Mucosa of gallbladder (tissue), 1 donor: ENCODE results near the gene MACROD2. TPM values are rescaled to one million over a fixed set of nuclear protein-coding genes. Genes with fewer than 3 reads are reported as not detected.
"Not testable (repeated sequence)": the region's sequence is repeated elsewhere in the genome, so short reads cannot be mapped to it uniquely, and the experiment has no call there.

Experiments
- DNase-seq: peaks from one replicate; pipeline ENCODE4 v3.0.0-alpha.2; 2020; ENCODE audit warnings: low spot score
- total RNA-seq: library from RNA; stranded (reverse); gene quantifications from one replicate; pipeline ENCODE4 v1.2.1, GENCODE V29; 2021
- donor health status: DM: no; HTN: no; CAD: no.

MACROD2 gene
- total RNA-seq, 1 donor from 2014 or later: 7.5 TPM

- DNase-seq: no peak
Observed at GRCh38 chr20:15146948-15147347, 1151.6 kb downstream of the MACROD2 start.

DNA sequence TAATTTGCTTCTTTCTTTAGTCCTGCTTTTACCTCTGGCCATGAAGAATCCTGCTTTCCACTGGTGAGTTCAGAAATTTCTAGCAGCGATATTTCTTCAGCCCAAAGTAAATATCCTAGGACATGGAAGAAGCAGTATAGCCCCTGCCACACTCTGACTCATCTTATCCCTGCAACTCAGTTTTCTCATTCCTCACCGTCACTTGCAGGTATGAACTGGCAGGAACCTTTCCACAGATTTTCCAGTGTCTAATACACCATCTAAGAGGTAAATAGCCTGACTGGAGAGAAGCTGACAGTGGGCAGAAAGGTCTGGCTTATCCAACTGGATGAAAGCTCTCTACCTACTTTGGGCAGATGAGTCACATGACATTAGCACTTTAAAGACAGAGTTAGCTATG is 1158.8 kb downstream of the MACROD2 start:
- DNase-seq: no peak

DNA sequence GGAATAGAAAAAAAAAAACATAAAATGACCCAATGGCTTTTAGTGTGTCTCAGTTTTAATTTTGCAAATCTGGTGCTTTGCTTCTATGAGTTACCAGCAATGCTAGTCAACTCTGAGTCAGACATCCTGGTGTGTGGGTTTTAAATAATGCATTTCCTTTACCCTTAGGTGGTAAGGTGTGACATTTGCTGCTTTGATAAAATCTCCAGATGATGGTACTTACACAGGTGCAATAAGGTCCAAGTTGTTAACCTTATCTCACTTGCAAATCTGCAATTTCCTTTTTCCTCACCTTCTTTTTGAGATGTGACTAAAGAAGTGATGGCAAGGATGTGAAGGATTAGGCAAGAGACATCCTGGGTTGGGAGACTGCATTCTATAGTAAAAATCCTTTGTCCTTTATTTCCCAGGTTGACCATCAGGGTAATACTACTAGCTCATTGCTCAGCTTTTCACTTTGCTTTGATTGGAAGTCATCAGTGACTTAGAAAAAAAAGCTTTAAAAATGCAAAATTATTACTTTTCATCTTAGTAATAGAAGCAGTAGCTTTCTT is 1160.6 kb downstream of the MACROD2 start:
- no peak for DNase-seq

- no peak for DNase-seq
Observed at GRCh38 chr20:15158533-15158932, 1163.2 kb downstream of the MACROD2 start.

DNA sequence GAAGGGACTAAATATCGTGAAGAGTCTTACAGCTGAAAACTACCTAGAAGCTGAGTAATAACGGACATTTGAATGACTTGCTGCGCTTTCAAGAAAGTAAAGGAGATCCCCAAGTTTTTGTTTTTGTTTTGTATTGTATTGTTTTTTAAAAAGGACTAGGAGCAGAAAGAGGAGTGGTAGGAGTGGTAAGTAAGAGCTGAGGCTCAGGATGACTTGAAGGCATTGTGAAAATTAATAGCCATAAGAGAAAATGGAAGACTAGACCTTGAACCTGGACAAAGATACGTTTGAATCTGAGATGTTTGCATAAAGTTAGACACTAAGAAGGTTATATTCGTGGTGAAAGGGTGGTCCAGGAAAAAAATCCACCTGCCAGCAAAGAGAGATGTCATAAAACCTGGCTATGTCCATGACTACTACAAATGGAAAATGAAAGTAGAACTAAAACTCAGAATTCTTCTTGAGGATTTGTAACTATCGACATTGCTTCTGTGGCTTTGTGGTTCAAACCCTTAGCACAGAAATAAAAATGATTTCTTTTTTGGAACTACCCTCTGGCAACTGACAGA is 1166.8 kb downstream of the MACROD2 start:
- DNase-seq: no peak

DNA sequence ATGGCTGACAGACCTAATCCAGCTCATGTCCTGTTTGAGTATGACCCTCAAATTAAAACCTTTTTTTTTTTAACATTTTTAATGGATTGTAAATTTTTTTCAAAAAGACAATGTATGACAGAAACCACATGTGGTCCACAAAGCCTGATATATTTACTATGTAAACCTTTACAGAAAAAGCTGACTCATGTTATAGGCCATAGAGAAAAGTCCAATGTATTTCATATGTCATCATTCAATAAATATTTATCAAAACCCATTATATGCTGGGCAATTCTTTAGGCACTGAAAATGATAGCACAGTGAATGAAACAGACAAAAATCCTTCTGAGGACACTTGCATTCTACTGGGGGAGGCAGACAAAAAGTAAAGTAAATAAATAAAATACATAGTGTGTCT is 1168.3 kb downstream of the MACROD2 start:
- DNase-seq: no peak

- DNase-seq: no peak
Observed at GRCh38 chr20:15164726-15165125, 1169.4 kb downstream of the MACROD2 start.

DNA sequence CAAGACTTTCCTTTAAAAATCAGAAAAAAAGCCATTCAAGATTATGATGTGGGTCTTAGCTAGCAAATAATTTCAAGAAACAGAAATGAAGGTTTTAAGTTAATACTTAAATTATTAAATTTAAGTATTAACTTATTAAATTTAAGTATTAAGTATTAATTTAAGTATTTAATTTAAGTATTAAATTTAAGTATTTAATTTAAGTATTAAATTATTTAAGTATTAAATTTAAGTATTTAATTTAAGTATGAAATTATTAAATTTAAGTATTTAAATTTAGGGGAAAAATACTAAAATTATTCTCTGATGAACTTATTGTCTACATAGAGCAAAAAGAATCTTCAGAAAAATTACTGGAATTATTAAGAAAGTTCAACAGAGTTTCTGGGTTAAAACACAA is 1171.4 kb downstream of the MACROD2 start:
- no peak for DNase-seq

- no peak for DNase-seq
Observed at GRCh38 chr20:15171016-15171415, 1175.7 kb downstream of the MACROD2 start.

- DNase-seq: no peak
Observed at GRCh38 chr20:15176929-15177328, 1181.6 kb downstream of the MACROD2 start.

DNA sequence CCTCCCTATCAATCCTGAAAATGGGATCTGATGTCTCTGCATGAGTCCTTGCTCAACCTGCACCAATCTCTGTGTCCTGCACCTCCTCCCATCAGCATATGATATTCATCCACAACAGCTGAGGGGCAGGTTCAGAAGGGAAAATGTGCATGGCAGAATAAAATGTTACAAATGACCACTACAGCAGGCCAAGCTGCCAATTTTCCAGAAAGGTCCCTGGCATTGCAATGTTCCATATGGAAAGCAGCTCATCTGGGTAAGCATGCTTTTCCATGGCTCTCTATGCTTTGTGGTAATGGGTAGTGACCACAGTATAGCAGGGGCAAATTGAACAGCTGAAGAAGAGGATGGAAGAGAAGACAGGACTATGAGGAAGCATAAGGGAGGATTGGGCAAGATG is 1183.3 kb downstream of the MACROD2 start:
- DNase-seq: no peak

DNA sequence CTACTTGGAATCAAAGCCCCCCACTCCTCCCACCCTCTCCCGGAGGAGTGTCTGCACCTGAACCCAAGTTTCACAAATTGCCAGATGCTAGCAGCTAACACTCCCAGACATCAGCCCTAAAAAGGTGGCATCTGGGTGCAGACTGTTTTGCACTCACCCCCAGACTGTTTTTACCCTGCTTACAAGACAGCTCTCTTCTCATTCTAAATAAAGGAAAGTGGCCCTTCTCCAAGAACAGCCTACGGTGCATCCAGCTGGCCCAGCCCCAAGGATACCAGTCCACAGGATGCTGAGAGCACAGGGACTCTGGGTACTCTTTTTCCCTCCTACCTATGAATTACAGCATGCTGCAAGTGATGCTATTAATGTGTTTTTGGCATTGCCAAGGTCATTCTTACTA is 1184.1 kb downstream of the MACROD2 start:
- no peak for DNase-seq

DNA sequence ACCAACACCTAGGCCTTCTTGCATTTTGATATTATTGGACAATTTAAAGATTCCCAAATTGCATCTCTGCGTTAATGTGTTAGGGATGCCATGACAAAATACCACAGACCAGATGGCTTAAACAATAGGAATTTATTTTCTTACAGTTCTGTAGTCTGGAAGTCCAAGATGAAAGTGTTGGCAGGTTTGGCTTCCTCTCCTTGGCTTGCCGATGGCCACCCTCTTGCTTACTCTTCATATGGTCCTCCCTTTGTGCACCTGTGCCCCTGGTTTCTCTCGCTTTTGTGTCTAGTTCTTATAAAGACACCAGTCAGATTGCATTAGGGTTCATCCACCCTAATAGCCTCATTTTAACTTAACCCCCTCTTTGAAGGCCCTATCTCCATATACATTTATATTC is 1184.5 kb downstream of the MACROD2 start:
- DNase-seq: no peak

DNA sequence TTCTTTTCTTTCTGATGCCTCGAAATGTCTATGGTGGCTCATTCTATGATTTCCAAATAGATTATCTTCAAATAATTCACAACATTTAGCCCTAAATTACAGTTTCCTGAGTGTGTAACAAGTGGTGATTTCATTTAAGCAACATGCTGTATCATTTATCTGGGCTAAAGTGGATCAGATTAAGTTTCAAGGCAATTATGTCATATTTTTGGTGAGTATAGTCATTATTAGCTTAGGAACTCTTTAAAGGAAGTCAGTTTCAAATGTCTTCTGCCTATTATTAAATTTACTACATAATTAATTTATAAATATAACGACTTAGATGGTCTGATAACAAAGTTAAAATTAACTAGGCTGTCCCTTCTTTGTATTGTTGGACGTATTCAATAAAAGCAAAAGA is 1190.0 kb downstream of the MACROD2 start:
- no peak for DNase-seq

- no peak for DNase-seq
Observed at GRCh38 chr20:15185913-15186312, 1190.6 kb downstream of the MACROD2 start.

DNA sequence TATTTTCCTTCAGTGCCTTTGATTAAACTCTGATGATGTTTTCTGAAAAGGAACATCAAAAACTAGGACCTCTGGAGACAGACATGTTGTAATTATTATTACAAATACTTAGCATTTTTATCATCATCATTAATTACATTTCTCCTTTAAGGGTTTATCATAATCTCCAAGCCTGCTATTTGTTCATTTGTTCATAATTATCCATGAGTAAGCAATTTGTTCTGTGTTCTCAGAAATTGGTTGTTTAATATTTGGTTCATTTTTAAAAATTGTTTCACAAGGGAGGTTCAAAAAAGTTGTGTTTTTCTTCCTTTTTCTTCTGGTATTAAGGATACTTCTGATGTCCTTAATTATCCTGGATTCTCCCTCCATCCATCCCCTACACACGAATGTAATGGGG is 1192.3 kb downstream of the MACROD2 start:
- DNase-seq: no peak

GRCh38 chr20:15188415-15188814 is 1193.1 kb downstream of the MACROD2 start:
- no peak for DNase-seq

DNA sequence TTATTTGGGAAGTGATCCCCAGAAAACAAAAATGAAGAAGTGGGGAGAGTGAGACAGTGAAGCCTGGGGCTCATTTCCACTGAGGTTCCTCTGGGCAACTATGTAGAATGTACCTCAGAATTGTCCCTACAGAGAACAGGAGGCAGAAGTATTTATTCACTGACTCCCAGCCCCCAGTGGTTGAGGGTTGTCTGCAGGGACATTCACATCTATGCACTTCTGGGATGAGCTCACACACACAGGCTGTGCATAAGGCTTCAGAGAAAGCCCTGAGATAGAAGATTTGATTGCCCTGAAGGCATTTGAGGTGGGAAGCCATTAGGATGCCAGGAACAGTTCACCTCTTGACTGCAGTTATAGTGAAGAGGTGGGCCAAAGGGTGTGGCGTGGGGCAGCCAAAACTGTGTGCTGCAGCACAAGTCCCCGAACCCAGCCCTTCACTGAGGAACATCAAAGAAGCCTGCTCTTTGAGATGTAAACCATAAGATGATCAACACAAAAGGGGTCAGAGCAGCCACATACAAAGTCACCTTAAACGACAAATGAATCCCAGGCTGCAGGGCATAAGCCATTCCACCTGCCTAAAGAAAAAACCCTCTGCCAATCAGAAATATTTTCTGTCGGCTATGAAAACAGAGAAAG is 1195.9 kb downstream of the MACROD2 start:
- no peak for DNase-seq

DNA sequence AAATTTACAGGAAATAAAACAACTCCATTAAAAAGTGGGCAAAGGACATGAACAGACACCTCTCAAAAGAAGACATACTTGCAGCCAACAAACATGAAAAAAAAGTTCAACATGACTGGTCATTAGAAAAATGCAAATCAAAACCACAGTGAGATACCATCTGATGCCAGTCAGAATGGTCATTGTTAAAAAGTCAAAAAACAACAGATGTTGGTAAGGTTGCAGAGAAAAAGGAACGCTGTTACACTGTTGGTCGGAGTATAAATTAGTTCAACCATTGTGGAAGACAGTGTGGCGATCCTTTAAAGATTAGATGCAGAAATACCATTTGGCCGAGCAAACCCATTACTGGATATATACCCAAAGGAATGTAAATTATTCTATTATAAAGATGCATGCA is 1200.1 kb downstream of the MACROD2 start:
- DNase-seq: no peak

- no peak for DNase-seq
Observed at GRCh38 chr20:15196547-15197255, 1201.4 kb downstream of the MACROD2 start.

GRCh38 chr20:15198017-15198416 is 1202.7 kb downstream of the MACROD2 start:
- DNase-seq: not testable (repeated sequence)

GRCh38 chr20:15199698-15200097 is 1204.4 kb downstream of the MACROD2 start:
- DNase-seq: no peak

GRCh38 chr20:15200147-15200565 is 1204.8 kb downstream of the MACROD2 start:
- DNase-seq: no peak
